GM19463 (cell line): ENCODE data around the gene DPH6.
"Not testable (repeated sequence)": the region's sequence is repeated elsewhere in the genome, so short reads cannot be mapped to it uniquely, and the experiment has no call there.

Experiments used
- ATAC-seq: cut with Tn5 transposase; IDR thresholded peaks from one replicate; pipeline ENCODE4 v1.9.1; 2021; ENCODE audit warnings: mild to moderate bottlenecking, moderate library complexity; ENCODE audit not compliant: unreplicated experiment

DPH6 gene

DNA sequence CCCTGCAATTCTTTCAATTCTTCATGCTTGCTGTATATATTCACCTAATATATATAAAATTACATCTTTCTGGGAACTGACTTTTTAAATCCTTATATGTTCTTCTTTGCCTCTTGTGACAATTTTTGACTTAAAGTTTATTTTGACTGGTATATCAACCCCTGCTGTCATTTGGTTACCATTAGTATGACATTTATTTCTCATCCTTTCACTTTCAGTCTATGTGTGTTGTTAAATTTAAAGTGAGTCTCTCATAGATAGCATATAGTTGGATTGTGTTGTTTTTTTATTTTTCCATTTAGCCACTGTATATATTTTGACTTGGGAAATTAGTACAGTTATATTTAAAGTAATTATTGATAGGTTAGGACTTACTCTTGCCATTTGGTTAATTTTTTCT lies 194.9 kb downstream of the DPH6 start:
- no peak for ATAC-seq

DNA sequence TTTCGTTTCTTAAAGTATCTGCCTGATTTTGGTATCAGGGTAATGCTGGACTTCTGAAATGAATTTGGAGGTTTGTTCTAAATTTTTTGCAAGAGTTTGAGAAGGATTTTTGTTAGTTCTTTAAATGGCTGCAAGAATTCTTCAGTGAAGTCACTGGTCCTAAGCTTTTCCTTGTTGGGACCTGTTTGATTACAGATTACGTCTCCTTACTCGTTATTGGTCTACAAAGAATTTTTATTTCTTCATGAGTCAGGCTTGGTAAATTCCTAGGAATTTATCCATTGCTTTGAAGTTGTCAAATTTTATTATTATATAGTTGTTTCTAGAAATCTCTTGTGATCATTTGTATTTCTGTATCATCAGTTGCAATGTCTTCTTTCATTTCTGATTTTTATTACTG lies 196.0 kb downstream of the DPH6 start:
- ATAC-seq, result no peak

- no peak for ATAC-seq
These were observed 215.0 kb downstream of the DPH6 start for GRCh38 chr15:35330916-35331315.

- no peak for ATAC-seq
These were observed 215.8 kb downstream of the DPH6 start for GRCh38 chr15:35330048-35330695.

GRCh38 chr15:35329521-35329961 lies 216.4 kb downstream of the DPH6 start:
- no peak for ATAC-seq

DNA sequence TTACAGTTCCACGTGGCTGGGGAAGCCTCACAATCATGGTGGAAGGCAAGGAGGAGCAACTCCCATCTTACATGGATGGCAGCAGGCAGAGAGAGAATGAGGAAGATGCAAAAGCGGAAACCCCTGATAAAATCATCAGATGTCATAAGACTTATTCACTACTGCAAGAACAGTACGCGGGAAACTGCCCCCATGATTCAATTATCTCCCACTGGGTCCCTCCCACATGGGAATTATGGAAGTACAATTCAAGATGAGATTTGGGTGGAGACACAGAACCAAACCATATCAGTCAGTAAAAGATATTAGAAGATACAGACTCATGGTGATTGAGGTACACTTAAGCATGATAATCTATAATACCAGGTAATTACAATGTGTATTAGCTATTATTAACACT lies 217.1 kb downstream of the DPH6 start:
- not testable (repeated sequence) for ATAC-seq

GRCh38 chr15:35327789-35328188 lies 218.2 kb downstream of the DPH6 start:
- ATAC-seq, result no peak

DNA sequence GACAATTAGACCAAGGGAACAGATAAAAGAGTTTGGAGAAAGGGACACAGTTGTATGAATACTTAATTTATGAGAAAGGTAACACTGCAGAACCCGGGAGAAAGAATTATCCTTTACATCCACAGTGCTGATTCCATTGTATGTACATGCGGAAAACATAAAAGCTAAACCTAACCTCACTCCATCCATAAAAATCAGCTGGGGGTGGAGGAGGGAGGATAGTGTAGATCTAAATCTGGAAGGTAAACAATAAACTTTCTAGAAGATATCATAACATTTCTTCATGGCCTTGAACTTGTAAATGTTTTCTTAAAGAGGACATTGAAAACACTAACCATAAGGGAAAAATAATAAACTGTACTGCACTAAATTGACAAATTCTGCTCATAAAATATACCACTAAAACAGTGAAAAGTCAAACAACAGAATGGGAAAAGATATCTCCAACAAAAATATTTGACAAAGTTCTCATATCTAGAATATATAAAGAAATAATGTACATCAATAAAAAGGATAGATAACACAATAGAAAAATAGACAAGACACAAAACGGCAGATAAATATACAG lies 220.5 kb downstream of the DPH6 start:
- no peak for ATAC-seq

DNA sequence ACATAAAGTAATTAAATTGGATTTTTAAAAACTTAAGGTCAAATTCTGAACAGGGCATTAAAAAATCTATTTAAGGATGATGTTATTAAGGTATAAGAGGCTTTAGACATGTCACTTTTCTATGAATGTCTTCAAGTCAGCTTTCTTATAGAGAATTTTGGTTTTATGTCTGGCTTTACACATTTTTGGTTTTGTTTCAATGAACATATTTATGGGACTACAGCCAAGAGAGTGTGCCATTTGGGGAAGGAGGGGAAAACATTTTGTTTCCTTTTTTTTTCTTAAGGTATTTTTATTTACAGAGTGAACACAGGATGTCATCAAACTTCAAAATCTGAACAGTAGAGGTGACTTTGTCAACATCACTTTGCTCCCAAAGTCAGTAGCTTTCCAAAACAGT lies 222.8 kb downstream of the DPH6 start:
- no peak for ATAC-seq

GRCh38 chr15:35321926-35322325 lies 224.0 kb downstream of the DPH6 start:
- no peak for ATAC-seq

- ATAC-seq, result no peak
These were observed 225.1 kb downstream of the DPH6 start for GRCh38 chr15:35320911-35321310.
